Liver (tissue), 3 donors: ENCODE results near the gene IFT27.

Source experiments
- FOXA1 ChIP-seq: IDR thresholded peaks from 2 replicates; pipeline ENCODE4 v1.6.1; 2016; ENCODE audit warnings: antibody characterized with exemption
- GABPA ChIP-seq, 2 donors: IDR thresholded peaks in 1 of 2; conservative IDR thresholded peaks in 1 of 2; 2 replicates each; pipeline ENCODE4 v1.6.1; 2016; ENCODE audit warnings: antibody characterized with exemption in 2 of 2, mild to moderate bottlenecking in 1 of 2, moderate library complexity in 1 of 2
- HNF4G ChIP-seq: IDR thresholded peaks from 2 replicates; pipeline ENCODE4 v1.6.1; 2016; ENCODE audit warnings: antibody characterized with exemption
- JUND ChIP-seq, 2 donors: IDR thresholded peaks; 2 replicates each; pipeline ENCODE4 v1.6.1; 2016; ENCODE audit warnings: antibody characterized with exemption in 2 of 2
- RAD21 ChIP-seq, 2 donors: IDR thresholded peaks; 2 replicates each; pipeline ENCODE4 v1.6.1; 2016; ENCODE audit warnings: antibody characterized with exemption in 2 of 2, mild to moderate bottlenecking in 2 of 2
- SP1 ChIP-seq: IDR thresholded peaks from 2 replicates; pipeline ENCODE4 v1.6.1; 2018; ENCODE audit warnings: antibody characterized with exemption, mild to moderate bottlenecking
- TAF1 ChIP-seq: conservative IDR thresholded peaks from 2 replicates; pipeline ENCODE4 v1.6.1; 2016; ENCODE audit warnings: antibody characterized with exemption, mild to moderate bottlenecking
- YY1 ChIP-seq: IDR thresholded peaks from 2 replicates; pipeline ENCODE4 v1.6.1; 2016; ENCODE audit warnings: antibody characterized with exemption, mild to moderate bottlenecking
- TF ChIP-seq, protein P1 (sequence below): fragments of 150-350 bp; IDR thresholded peaks from 2 replicates; pipeline ENCODE4 v1.5.1; 2017; ENCODE audit warnings: improper control_type of control experiment, low read depth, low read length; ENCODE audit not compliant: missing input control
- TF ChIP-seq, protein P2 (sequence below): IDR thresholded peaks from 2 replicates; pipeline ENCODE4 v1.6.1; 2016; ENCODE audit warnings: antibody characterized with exemption, mild to moderate bottlenecking
- TF ChIP-seq, protein P3 (sequence below): IDR thresholded peaks from 2 replicates; pipeline ENCODE4 v1.6.1; 2016; ENCODE audit warnings: antibody characterized with exemption
- TF ChIP-seq, protein P4 (sequence below): IDR thresholded peaks from 2 replicates; pipeline ENCODE4 v1.6.1; 2016; ENCODE audit warnings: antibody characterized with exemption
- TF ChIP-seq, protein P5 (sequence below): IDR thresholded peaks from 2 replicates; pipeline ENCODE4 v1.6.1; 2016; ENCODE audit warnings: antibody characterized with exemption
- donor health status: healthy.
- donor health status: healthy.

DNA sequence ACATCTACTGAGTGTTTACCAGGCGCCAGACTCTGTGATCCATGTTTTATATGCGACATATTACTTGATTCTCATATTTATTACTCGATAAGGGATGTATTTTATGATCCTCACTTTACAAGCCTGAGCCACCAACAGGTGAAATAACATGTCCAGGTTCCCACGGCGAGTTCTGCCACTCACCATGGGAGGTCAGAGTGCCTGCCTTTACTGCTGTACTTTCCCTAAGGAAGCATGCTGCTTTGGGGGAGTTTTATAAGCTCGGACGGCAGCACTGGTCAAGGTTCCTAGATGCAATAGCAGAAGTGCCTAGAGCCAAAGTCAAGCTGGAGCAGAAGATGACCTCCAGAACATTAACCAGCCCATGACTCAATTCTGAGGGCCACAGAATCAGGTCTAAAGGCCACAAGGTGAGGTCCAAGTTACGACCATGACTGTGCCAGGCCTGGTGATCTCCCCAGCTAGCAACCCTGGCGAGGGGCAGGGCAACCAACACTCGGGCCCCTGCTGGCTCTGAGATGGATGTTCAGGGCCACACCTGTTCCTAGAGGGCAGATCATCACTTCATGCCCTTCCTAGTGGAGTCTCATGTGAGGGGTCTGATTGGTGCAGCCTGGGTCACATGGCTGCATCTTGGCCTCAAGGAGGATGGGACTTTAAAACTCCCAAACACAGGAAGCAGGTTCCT, 14.2 kb downstream of the IFT27 start:
- TF ChIP-seq YY1 (no peak), FOXA1 (no peak), RAD21 (IDR thresholded peaks at IDR 0.05) (no peak), TAF1 (no peak), GABPA (IDR thresholded peaks at IDR 0.05 in 1 of 2, conservative IDR thresholded peaks at IDR 0.05 in 1 of 2) (no peak), JUND (IDR thresholded peaks at IDR 0.05) (no peak), SP1 (no peak), HNF4G (no peak)
- TF ChIP-seq, protein P1, sequence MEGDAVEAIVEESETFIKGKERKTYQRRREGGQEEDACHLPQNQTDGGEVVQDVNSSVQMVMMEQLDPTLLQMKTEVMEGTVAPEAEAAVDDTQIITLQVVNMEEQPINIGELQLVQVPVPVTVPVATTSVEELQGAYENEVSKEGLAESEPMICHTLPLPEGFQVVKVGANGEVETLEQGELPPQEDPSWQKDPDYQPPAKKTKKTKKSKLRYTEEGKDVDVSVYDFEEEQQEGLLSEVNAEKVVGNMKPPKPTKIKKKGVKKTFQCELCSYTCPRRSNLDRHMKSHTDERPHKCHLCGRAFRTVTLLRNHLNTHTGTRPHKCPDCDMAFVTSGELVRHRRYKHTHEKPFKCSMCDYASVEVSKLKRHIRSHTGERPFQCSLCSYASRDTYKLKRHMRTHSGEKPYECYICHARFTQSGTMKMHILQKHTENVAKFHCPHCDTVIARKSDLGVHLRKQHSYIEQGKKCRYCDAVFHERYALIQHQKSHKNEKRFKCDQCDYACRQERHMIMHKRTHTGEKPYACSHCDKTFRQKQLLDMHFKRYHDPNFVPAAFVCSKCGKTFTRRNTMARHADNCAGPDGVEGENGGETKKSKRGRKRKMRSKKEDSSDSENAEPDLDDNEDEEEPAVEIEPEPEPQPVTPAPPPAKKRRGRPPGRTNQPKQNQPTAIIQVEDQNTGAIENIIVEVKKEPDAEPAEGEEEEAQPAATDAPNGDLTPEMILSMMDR, result no peak
- TF ChIP-seq, protein P2, sequence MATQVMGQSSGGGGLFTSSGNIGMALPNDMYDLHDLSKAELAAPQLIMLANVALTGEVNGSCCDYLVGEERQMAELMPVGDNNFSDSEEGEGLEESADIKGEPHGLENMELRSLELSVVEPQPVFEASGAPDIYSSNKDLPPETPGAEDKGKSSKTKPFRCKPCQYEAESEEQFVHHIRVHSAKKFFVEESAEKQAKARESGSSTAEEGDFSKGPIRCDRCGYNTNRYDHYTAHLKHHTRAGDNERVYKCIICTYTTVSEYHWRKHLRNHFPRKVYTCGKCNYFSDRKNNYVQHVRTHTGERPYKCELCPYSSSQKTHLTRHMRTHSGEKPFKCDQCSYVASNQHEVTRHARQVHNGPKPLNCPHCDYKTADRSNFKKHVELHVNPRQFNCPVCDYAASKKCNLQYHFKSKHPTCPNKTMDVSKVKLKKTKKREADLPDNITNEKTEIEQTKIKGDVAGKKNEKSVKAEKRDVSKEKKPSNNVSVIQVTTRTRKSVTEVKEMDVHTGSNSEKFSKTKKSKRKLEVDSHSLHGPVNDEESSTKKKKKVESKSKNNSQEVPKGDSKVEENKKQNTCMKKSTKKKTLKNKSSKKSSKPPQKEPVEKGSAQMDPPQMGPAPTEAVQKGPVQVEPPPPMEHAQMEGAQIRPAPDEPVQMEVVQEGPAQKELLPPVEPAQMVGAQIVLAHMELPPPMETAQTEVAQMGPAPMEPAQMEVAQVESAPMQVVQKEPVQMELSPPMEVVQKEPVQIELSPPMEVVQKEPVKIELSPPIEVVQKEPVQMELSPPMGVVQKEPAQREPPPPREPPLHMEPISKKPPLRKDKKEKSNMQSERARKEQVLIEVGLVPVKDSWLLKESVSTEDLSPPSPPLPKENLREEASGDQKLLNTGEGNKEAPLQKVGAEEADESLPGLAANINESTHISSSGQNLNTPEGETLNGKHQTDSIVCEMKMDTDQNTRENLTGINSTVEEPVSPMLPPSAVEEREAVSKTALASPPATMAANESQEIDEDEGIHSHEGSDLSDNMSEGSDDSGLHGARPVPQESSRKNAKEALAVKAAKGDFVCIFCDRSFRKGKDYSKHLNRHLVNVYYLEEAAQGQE, result no peak
- TF ChIP-seq, protein P3, sequence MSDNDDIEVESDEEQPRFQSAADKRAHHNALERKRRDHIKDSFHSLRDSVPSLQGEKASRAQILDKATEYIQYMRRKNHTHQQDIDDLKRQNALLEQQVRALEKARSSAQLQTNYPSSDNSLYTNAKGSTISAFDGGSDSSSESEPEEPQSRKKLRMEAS, result no peak
- TF ChIP-seq, protein P4, sequence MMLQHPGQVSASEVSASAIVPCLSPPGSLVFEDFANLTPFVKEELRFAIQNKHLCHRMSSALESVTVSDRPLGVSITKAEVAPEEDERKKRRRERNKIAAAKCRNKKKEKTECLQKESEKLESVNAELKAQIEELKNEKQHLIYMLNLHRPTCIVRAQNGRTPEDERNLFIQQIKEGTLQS, result no peak
- TF ChIP-seq, protein P5, sequence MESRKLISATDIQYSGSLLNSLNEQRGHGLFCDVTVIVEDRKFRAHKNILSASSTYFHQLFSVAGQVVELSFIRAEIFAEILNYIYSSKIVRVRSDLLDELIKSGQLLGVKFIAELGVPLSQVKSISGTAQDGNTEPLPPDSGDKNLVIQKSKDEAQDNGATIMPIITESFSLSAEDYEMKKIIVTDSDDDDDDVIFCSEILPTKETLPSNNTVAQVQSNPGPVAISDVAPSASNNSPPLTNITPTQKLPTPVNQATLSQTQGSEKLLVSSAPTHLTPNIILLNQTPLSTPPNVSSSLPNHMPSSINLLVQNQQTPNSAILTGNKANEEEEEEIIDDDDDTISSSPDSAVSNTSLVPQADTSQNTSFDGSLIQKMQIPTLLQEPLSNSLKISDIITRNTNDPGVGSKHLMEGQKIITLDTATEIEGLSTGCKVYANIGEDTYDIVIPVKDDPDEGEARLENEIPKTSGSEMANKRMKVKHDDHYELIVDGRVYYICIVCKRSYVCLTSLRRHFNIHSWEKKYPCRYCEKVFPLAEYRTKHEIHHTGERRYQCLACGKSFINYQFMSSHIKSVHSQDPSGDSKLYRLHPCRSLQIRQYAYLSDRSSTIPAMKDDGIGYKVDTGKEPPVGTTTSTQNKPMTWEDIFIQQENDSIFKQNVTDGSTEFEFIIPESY, result no peak
